GM18505 (cell line): ENCODE data around the gene ANKH.
A peak's percentile ranks its signal among the peaks of the same experiment; 100 is the strongest.

ENCODE experiments used
- ATAC-seq: cut with Tn5 transposase; IDR thresholded peaks from one replicate; pipeline ENCODE4 v1.9.1; 2021; ENCODE audit not compliant: unreplicated experiment
- POLR2A ChIP-seq: IDR thresholded peaks from 4 replicates; pipeline ENCODE4 v1.6.1; 2011; ENCODE audit warnings: borderline replicate concordance; ENCODE audit not compliant: insufficient read depth, insufficient read length; ENCODE audit errors: extremely low read depth

ANKH gene

DNA sequence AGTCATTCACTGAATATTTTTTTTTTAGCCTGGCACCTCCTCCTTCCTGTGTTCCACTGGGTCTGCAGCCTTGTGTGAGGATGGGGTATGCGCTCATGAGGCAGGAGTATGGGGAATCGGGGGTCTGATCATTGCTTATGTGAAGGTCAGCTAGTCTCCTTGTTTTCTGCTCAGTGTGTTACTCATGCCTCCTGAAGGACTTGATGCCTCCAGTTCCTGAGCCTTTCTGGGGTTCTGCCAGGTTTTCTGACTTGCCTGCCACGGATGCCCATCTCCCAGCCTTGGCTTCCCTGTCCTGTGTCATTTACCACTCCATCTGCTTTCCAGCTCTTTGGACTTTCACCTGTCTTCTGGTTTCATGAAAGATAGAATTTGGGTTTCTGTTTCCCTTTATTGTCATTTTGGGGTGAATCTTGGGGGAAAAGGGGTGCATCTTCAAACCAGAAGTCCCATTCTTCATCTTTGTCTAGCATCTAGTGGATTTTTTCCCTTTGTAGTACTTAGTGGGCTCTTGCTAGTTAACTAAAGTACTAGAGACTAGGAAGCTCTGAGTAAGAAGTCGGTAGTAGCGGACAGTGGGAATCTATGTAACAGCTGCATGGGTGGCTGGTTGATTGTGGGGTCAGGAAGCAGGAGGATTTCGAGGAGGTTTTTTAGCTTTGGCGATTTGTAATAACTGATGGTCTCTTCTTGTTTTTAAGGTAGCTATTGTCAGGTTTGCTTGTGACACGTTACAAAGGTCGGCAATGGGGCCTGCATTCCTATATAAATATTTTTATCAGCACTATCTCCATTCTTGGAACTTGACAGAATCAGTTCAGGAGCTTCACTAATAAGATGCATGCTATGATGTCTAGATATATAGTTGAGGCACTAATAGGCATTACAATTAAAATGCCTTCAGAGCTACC, 198.8 kb downstream of the ANKH start:
- no peak for ATAC-seq
- no peak for TF ChIP-seq POLR2A

DNA sequence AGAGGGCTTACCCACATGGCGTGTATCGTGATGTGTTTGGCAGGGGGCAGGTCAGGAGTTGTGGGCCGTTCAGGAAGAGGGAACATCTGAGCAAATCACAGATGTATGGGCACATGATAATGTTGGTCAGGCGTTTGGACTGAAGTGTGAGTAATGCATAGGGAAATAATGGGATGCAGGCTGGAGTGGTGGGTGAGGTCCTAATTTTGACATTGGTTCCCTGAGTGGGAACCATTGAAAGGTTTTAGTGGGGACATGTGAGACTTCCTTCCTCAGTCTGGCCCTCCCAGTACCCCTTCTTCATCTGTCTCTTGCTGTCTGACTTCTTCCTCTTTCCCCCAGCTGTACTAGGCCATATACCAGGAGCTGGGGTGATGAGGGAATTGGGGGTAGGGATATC, 199.5 kb downstream of the ANKH start:
- no peak for ATAC-seq
- TF ChIP-seq POLR2A: no peak

DNA sequence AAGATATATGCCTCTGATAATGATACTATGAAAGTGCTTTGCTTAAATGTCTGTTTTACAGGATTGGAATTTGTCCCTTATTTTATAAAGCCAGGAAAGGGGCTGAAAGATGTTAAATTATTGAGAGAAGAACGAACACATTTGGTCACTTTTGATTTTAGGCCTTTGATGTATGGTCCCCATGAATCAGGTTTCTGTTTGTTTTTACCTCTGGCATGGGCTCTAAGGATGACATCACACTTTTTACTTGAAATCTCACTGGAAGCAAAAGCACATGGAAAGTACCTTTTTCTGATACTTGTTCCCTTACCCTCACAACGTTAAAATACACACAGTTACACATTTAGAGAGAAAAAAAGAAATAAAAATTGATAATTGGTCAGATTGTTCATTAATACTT, 200.2 kb downstream of the ANKH start:
- no peak for TF ChIP-seq POLR2A
- ATAC-seq: no peak

DNA sequence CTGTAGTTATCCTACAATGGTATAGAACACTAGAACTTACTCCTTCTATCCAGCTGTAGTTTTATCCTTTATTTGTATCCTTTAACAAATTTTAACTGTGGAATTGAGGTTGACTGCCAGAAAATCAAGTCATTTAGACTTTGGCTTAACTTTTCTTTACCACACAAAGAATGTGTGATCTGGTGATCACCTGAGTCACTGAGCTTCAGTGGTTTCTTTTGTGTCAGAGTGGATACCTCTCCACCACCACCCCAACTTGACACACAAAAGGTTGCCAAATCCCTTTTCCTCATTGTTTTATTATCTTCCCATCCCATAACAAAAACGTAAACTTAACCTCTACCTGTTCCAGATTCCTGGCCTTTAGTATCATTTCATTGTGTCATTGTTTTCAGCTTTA, 201.6 kb downstream of the ANKH start:
- ATAC-seq: no peak
- TF ChIP-seq POLR2A: no peak

DNA sequence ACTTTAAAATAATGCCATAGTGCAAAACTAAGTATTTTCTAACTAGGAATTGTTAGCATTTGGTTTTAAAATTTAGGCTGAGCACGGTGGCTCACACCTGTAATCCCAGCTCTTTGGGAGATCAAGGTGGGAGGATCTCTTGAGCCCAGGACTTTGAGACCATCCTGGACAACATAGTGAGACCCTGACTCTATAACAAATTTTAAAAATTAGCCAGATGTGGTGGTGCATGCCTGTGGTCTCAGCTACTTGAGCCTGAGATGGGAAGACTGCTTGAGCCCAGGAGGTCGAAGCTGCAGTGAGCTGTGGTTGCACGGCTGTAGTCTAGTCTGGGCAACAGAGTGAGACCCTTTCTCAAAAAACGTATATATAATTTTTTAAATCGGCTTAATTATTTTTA, 202.2 kb downstream of the ANKH start:
- no peak for TF ChIP-seq POLR2A
- ATAC-seq: no peak

DNA sequence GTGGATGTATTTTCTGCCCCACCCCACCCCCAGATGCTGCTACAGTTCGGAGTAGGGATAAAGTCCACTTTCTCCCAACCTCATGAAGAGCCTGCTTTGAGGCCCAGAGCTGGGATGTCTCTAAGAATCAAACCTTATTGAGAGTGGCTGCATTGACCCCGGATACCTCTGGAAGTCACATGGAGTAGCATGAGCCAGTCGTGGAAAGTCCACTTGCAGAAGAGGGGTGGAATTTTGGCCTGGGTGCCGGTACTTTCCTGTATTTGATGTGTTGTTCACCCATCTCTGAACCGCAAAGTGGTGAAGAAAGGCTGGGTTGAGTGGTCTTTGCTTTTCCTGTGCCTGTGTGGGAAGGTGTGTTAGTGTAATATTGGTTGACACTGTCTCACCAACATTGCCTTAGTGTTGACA, 203.4 kb downstream of the ANKH start:
- TF ChIP-seq POLR2A: no peak
- no peak for ATAC-seq

DNA sequence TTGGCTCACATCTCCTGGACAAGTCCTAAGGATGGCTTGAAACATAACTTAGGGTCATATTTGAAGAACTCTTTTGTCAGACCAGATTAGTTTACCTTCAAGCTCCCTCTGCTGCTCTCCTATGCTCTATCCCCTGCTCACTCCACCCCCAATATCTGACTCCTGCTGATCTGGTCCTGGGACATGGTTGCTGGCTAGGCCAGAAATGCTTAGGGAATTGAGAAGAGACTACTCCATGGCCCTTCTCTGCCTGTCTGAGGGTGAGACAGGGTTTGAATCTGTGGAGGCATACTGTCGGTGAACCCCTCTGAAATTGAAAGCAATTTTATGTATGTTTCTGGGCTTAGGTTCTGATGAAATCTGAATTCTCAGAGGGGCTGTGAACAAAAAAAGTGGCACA, 203.8 kb downstream of the ANKH start:
- no peak for ATAC-seq
- no peak for TF ChIP-seq POLR2A

DNA sequence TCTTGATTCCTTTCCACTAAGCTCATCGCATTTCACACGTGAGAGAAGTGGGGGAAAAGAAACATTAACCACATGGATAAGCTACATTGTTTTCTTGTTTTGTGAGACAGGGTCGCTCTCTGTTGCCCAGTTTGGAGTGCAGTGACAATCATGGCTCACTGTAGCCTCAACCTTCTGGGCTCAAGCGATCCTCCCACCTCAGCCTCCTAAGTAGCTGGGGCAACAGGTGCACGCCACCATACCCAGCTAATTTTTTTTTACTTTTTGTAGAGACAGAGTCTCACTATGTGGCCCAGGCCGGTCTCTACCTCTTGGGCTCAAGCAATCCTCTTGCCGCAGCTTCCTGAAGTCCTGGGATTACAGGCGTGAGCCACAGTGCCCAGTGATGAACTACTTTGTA, 204.3 kb downstream of the ANKH start:
- ATAC-seq: no peak

DNA sequence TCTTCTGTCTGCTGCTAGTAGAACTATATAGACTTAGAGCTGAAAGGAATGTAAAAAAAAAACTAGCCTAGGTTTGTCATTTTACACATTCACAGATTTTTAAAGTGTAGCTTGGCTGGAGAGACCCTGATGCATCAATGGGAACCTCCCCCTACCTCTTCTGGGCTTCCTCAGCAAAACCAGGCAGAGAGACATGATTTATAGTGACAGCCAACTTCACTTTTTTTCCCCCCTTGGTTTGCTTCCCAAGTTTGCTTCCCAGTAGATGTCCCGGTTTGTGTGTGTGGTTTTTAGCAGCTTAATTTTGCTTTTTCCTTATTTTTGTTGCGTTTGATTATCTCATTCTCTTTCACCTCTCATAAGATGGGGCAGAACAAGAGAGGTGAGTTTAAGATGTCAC, 205.2 kb downstream of the ANKH start:
- TF ChIP-seq POLR2A: no peak
- no peak for ATAC-seq

More for the DNA sequence above, 204.3 kb downstream of the ANKH start:
- TF ChIP-seq POLR2A: peak; percentile 28

DNA sequence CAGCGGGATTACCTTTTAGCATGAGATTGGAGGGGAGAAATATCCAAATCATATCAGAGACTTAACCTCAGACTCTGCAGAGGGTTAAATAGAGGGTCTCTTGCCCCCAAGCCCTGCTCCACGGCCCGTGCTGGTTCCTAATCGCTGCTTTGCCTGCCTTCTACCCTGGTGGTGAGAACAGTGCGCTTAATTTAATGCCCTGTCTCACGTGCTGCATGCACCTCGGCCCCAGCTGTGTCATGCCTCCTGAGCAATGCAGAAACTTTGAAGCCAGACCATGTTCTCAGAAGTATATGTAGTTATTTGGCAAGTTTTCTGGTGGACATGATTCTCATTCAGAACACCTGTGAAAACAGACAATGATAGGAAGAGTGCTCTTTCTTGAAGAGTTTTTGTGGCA, 205.6 kb downstream of the ANKH start:
- ATAC-seq: peak; percentile 35
- peak; percentile 62 for TF ChIP-seq POLR2A

DNA sequence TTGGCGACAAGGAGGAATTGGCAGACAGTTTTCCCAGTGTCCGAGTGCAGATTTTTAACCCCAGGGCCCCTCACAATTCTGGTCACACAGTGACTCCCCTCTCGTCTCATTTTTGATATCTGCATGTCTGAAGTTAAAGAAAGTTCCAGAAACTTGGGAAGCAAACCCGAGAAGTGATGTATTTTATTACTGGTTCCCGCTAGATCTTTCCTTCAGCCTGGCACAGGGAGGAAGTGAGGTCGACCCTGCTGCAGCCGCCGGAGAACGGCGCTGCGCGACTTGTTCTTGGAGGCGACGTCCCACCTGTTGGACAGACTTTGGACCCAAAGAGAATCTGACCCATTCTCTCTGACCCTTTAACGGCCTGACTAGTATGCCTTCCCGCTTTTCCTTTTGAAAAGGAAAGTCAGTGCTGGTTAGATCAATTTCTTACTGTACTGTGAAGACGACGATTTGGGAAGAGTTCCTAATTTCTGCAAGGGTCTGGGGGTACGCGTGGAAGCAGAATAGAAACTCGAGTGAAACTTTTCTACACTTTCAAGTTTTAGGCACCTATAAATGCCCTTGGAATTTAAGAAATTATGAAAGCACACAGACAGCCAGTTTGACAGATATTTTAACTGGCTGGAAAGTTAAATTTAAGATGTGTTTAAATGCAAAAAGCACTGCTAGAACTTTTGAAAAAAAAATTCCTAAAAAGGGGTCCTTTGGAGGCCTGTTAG, 206.3 kb downstream of the ANKH start:
- no peak for TF ChIP-seq POLR2A
- no peak for ATAC-seq

DNA sequence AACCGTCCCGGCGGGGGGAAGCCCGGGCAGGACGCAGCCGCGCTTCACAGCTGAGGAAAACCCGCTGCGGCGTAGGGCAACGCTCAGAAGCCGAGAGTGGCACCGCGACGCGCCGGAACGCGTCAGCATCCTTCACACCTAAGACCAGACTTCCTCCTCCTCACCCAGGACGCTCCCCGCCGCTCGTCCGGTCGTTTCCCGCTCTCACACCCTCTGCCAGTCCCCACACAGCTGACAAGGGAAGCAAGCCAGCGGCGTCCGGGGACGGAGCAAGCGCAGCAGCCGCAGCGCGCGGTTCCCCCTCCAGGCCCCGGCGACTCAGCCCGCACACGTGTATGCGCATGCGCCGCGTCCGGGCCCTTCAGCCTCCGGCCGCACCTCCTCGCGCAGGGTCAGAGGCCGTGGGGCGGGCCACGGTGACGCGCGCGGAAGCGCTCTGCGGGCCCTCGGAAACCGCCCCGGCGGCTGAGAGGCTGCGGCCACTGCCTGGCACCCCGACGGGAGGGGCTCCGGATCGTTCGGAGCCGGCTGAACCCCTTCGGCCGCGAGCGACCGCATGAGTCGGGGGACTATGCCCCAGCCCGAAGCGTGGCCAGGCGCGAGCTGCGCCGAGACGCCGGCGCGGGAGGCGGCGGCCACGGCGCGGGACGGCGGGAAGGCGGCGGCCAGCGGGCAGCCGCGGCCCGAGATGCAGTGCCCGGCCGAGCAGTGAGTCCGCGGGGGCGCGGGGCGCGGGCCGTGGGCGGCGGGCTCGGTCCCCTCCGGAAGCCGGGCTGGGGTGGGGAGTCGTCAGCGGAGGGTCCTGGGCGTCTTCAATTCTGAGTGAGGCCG, 207.1 kb downstream of the ANKH start, which contains the start of gene OTULIN:
OTULIN (plus strand) TSS at position 449 of the 831 bp plus-strand sequence; CDS start at position 557, 108 bp downstream.
- peak; percentile 72 for ATAC-seq
- peak; percentile 92 for TF ChIP-seq POLR2A

DNA sequence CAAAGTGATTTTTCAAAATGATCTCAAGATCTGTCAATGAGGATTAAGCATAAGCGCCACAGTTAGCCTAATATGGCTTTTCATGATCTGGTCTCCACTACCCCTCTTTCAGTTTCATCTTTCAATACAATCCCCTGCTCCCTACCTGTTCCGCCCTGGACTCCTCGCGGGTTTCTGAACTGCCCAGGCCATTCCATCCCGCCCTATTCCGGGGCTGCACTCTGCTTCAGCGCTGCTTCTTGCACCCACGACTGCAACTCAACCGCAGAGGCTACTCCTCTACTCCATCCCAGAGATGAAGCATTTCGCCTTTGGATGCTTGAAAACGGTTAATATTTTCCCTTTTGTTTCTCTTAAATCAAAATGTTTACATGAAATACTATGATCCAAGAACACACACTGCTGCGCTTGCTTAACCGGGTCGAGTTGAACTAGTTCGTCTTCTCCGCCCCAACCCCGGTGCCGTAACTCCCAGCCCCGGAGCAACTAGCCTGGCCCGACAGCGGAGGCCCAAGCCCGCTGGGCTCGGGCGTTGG, 207.8 kb downstream of the ANKH start:
- no peak for TF ChIP-seq POLR2A
- ATAC-seq: peak; percentile 16

DNA sequence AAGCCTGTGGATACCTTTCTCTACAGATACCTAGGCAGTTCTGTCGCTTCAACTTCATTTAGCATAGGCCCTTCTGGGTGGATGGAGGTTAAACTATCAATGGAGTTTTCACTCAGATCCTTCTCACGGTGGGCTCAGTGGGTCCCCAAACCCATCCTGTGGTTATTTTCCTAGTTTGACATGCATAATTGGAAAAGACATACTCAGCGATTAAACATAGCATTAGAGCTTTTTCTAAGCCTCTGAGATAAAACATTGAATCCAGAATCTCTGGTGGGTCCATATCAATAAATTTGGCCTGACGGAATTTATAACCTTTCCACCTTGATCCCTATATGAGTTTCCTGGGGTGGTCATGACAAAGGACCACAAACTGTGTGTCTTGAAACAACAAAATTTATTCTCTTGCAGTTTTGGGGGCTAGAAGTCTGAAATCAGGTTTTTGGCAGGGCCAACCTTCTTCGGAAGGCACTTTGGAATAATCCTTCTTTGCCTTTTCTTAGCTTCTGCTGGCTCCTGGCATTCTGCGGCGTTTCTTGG, 208.8 kb downstream of the ANKH start:
- TF ChIP-seq POLR2A: no peak
- ATAC-seq: no peak
